HFFc6 (cell line): ENCODE data around the gene MYLK. TPM values are rescaled to one million over a fixed set of nuclear protein-coding genes. Genes with fewer than 3 reads are reported as not detected.
A peak's percentile ranks its signal among the peaks of the same experiment; 100 is the strongest.

Source experiments
- DNase-seq: peaks from one replicate; pipeline ENCODE4 v3.0.0-alpha.2; 2018
- H3K27ac Mint-ChIP-seq: 2 replicates; pipeline ENCODE4 v1.8.0; 2020; ENCODE audit warnings: mild to moderate bottlenecking, mixed read lengths
- H3K27me3 Mint-ChIP-seq: 2 replicates; pipeline ENCODE4 v1.8.0; 2021; ENCODE audit warnings: mild to moderate bottlenecking, moderate library complexity, mixed read lengths; ENCODE audit not compliant: insufficient read depth
- H3K36me3 Mint-ChIP-seq: 2 replicates; pipeline ENCODE4 v1.8.0; 2021; ENCODE audit warnings: low read depth, mixed read lengths
- H3K4me1 Mint-ChIP-seq: 2 replicates; pipeline ENCODE4 v1.8.0; 2020; ENCODE audit warnings: low read depth, mixed read lengths
- H3K4me3 Mint-ChIP-seq: 2 replicates; pipeline ENCODE4 v1.8.0; 2020; ENCODE audit warnings: mild to moderate bottlenecking, moderate library complexity, mixed read lengths
- H3K9me3 Mint-ChIP-seq: 2 replicates; pipeline ENCODE4 v1.8.0; 2020; ENCODE audit warnings: mild to moderate bottlenecking, mixed read lengths
- long read RNA-seq: library from polyadenylated mRNA; unstranded; transcript quantifications from one replicate; pipeline ENCODE4 v2.0.0, GENCODE V29; 2019
- total RNA-seq, 6 experiments: library from RNA; stranded (reverse); fragmentation: NEBNext Ultra II Directional; extraction: Animal tissue kit (Norgen Biotek cat#: 25700); gene quantifications; 2 replicates in 1 of 6; 3 replicates in 5 of 6; pipeline ENCODE4 v1.2.3, GENCODE V29; 2021
- TF ChIP-seq, protein P1 (sequence below): fragments of 200-600 bp; sonication (generic); IDR thresholded peaks from 2 replicates; pipeline ENCODE4 v1.5.0; 2021; ENCODE audit warnings: antibody characterized with exemption, mild to moderate bottlenecking

The MYLK gene, protein sequence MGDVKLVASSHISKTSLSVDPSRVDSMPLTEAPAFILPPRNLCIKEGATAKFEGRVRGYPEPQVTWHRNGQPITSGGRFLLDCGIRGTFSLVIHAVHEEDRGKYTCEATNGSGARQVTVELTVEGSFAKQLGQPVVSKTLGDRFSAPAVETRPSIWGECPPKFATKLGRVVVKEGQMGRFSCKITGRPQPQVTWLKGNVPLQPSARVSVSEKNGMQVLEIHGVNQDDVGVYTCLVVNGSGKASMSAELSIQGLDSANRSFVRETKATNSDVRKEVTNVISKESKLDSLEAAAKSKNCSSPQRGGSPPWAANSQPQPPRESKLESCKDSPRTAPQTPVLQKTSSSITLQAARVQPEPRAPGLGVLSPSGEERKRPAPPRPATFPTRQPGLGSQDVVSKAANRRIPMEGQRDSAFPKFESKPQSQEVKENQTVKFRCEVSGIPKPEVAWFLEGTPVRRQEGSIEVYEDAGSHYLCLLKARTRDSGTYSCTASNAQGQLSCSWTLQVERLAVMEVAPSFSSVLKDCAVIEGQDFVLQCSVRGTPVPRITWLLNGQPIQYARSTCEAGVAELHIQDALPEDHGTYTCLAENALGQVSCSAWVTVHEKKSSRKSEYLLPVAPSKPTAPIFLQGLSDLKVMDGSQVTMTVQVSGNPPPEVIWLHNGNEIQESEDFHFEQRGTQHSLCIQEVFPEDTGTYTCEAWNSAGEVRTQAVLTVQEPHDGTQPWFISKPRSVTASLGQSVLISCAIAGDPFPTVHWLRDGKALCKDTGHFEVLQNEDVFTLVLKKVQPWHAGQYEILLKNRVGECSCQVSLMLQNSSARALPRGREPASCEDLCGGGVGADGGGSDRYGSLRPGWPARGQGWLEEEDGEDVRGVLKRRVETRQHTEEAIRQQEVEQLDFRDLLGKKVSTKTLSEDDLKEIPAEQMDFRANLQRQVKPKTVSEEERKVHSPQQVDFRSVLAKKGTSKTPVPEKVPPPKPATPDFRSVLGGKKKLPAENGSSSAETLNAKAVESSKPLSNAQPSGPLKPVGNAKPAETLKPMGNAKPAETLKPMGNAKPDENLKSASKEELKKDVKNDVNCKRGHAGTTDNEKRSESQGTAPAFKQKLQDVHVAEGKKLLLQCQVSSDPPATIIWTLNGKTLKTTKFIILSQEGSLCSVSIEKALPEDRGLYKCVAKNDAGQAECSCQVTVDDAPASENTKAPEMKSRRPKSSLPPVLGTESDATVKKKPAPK (N-terminal part only)
- total RNA-seq: 100 to 1,000 TPM; 296 to 431 (median 335) TPM
- long read RNA-seq, full-length matches to known transcripts: 8 of 127 reads
- long read RNA-seq, partial matches to known transcripts: 62 of 127 reads
- long read RNA-seq, other reads (novel, unspliced or antisense): 57 of 127 reads

DNA sequence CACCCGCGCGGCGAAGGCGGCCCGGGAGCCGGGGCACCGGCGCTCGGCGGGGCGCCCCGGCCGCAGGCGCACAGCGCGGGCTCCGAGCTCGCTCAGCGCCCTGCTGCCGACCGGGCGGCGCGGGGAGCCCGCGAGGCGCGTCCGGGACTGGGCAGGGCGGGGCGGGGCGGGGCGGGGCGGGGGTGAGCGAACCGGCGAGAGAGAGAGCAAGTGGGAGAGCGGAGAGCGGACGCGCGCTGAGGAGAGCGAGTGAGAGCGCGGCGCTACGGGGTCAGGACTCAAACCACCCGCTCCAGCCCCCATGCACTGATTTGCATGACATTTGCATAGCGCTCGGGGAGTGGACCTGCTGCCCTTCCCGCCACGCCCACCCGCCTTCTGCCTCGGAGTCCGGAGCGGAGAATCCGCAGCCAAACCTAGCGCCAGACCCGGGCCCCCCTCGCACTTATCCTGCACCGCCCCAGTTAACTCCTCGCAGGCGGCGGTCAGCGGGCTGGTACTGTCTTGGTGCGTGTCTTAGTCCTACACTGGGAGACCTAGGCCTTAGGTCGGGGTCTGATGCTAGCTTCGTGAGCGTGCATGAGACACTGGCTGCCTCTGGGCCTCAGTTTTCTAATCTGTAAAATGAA lies at the start of gene MYLK:
Gene MYLK, minus strand, starts transcription at position 130 of the 629 bp plus-strand sequence. CDS start 90,491 bp downstream, outside the sequence.
- peak within 1 kb of the TSS; percentile 67 for H3K27ac Mint-ChIP-seq

DNA sequence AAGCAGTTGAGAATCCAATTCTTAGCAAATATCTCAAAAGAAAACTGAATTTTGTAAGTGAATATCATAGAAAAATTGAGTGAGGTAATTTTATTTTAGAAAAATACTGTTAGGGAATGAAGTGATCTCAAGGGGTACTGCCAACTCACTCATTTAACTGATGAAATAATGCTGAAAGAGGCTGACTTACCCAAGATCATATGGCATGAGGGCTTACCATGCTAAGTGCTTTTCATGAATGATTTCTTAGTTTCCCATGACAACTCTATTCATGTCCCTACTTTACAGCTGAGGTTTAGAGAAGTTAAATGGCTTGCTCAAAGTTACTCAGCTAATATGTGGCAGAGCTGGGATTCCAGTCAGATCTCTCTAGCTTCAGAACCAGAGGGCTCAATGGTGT lies 46.3 kb upstream of the MYLK start:
- TF ChIP-seq, protein P1, sequence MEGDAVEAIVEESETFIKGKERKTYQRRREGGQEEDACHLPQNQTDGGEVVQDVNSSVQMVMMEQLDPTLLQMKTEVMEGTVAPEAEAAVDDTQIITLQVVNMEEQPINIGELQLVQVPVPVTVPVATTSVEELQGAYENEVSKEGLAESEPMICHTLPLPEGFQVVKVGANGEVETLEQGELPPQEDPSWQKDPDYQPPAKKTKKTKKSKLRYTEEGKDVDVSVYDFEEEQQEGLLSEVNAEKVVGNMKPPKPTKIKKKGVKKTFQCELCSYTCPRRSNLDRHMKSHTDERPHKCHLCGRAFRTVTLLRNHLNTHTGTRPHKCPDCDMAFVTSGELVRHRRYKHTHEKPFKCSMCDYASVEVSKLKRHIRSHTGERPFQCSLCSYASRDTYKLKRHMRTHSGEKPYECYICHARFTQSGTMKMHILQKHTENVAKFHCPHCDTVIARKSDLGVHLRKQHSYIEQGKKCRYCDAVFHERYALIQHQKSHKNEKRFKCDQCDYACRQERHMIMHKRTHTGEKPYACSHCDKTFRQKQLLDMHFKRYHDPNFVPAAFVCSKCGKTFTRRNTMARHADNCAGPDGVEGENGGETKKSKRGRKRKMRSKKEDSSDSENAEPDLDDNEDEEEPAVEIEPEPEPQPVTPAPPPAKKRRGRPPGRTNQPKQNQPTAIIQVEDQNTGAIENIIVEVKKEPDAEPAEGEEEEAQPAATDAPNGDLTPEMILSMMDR: no peak
- DNase-seq: no peak
- Mint-ChIP-seq H3K9me3 (no peaks in the 10 kb centered on the region), H3K4me1 (peaks cover under 1% of the 10 kb centered on the region; the same call in 1 of the 2 replicates), H3K4me3 (no peak overlapping the region), H3K27me3 (no peaks in the 10 kb centered on the region), H3K36me3 (peaks cover 42% of the 10 kb centered on the region), H3K27ac (no peak overlapping the region)

More for the DNA sequence above, at the start of gene MYLK:
- no peaks in the 10 kb centered on the region for H3K9me3 Mint-ChIP-seq
- peaks cover 47% of the 10 kb centered on the region for H3K4me1 Mint-ChIP-seq
- TF ChIP-seq, protein P1: no peak
- peak; percentile 94 for DNase-seq
- H3K36me3 Mint-ChIP-seq: peaks cover 43% of the 10 kb centered on the region
- H3K27me3 Mint-ChIP-seq: no peaks in the 10 kb centered on the region
- peak within 1 kb of the TSS; percentile 93 for H3K4me3 Mint-ChIP-seq

DNA sequence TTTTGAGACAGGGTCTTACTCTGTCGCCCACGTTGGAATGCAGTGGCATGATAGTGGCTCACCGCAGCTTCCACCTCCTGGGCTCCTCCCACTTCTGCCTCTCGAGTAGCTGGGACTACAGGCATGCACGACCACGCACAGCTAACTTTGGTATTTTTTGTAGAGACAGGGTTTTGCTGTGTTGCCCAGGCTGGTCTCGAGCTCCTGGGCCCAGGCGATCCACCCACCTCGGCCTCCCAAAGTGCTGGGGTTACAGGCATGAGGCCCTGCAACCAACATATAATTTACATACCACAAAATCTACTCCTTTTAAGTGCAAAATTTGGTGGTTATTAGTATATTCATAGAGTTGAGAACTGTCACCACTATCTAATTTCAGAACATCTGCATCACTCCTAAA lies 45.2 kb upstream of the MYLK start:
- Mint-ChIP-seq H3K27me3 (no peaks in the 10 kb centered on the region), H3K27ac (no peak overlapping the region), H3K9me3 (no peaks in the 10 kb centered on the region), H3K36me3 (peaks cover 46% of the 10 kb centered on the region), H3K4me1 (no peaks in the 10 kb centered on the region), H3K4me3 (no peak overlapping the region)
- TF ChIP-seq, protein P1: no peak
- no peak for DNase-seq

DNA sequence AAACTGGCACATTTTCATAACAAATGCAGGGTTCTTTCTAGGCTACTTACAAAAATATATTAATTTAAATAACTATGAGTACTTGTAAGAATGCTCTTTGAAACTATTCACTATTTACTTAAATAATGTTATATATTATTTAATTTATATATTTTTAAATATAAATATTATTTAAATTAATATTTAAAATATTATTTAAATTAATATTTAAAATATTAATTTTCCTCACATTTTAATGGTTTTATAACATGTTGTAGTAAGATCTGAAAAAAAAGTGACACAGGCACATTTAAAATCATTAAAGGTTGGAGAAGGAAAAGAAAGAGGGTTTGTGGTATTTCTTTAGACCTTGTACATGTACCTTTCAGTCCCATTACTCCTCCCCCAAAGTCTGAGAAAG lies 42.3 kb upstream of the MYLK start:
- Mint-ChIP-seq H3K27ac (no peak overlapping the region), H3K36me3 (peaks cover 53% of the 10 kb centered on the region), H3K4me3 (no peak overlapping the region), H3K9me3 (peaks cover 20% of the 10 kb centered on the region), H3K27me3 (no peaks in the 10 kb centered on the region; the same call in 1 of the 2 replicates), H3K4me1 (no peaks in the 10 kb centered on the region)
- DNase-seq: no peak
- TF ChIP-seq, protein P1: no peak
